Right atrium auricular region (tissue), 2 donors: ENCODE data around the gene SYP. TPM values are rescaled to one million over a fixed set of nuclear protein-coding genes. Genes with fewer than 3 reads are reported as not detected.

Experiments used
- DNase-seq: peaks from one replicate; pipeline ENCODE4 v3.0.0-alpha.2; 2019; ENCODE audit warnings: low spot score
- H3K27ac ChIP-seq, 2 donors: fragments of 200-600 bp; sonication (generic); 1 replicate in 1 of 2; 2 replicates in 1 of 2; pipeline ENCODE4 v1.5.1; 2016 to 2019
- H3K27me3 ChIP-seq, 2 donors: fragments of 200-600 bp; sonication (generic); one replicate each; pipeline versions ENCODE4 v1.5.1 to v1.6.0; 2017 to 2019
- H3K36me3 ChIP-seq: fragments of 200-600 bp; sonication (generic); one replicate; pipeline ENCODE4 v1.5.1; 2016
- H3K4me1 ChIP-seq, 2 donors: fragments of 200-600 bp; sonication (generic); one replicate each; pipeline versions ENCODE4 v1.5.1 to v1.6.0; 2017 to 2019
- H3K4me3 ChIP-seq, 2 donors: fragments of 200-600 bp; sonication (generic); 1 replicate in 1 of 2; 2 replicates in 1 of 2; pipeline ENCODE4 v1.5.1; 2017 to 2019; ENCODE audit warnings: mild to moderate bottlenecking in 1 of 2, moderate library complexity in 1 of 2
- H3K9me3 ChIP-seq, 2 donors: fragments of 200-600 bp; sonication (generic); one replicate each; pipeline ENCODE4 v1.5.1; 2019
- CTCF ChIP-seq, 2 donors: fragments of 200-600 bp; sonication (generic); IDR thresholded peaks; one replicate each; pipeline ENCODE4 v1.5.1; 2019; ENCODE audit warnings: antibody characterized with exemption in 2 of 2
- total RNA-seq, 2 donors: library from RNA; depleted of rRNA; stranded (reverse); fragments of >200 nt; gene quantifications; one replicate each; pipeline ENCODE4 v1.1.0, GENCODE V29; 2016

Gene SYP
- total RNA-seq, 2 donors from 2014 or later: 2.8 to 3.5 TPM

GRCh38 chrX:49233887-49234555 lies 34.0 kb upstream of the SYP start:
- H3K27ac ChIP-seq: no peak overlapping the region
- TF ChIP-seq CTCF (IDR thresholded peaks at IDR 0.05): no peak
- DNase-seq: no peak
- H3K27me3 ChIP-seq: no peaks in the 10 kb centered on the region
- no peaks in the 10 kb centered on the region for H3K9me3 ChIP-seq
- H3K36me3 ChIP-seq: no peaks in the 10 kb centered on the region
- H3K4me3 ChIP-seq: peak overlapping the region in 1 of 2 donors; percentile 29
- no peaks in the 10 kb centered on the region for H3K4me1 ChIP-seq

GRCh38 chrX:49233176-49233575 lies 33.2 kb upstream of the SYP start, which contains the start of gene CACNA1F:
CACNA1F (minus strand) TSS chrX:49233340; CDS start chrX:49233309, 31 bp downstream.
- DNase-seq: no peak
- no peaks in the 10 kb centered on the region for H3K4me1 ChIP-seq

GRCh38 chrX:49232525-49232924 lies 32.5 kb upstream of the SYP start:
- H3K36me3 ChIP-seq: no peaks in the 10 kb centered on the region
- DNase-seq: no peak
- H3K4me3 ChIP-seq: no peak overlapping the region
- no peak for TF ChIP-seq CTCF (IDR thresholded peaks at IDR 0.05)
- H3K27ac ChIP-seq: no peak overlapping the region
- H3K4me1 ChIP-seq: no peaks in the 10 kb centered on the region
- no peaks in the 10 kb centered on the region for H3K27me3 ChIP-seq
- H3K9me3 ChIP-seq: no peaks in the 10 kb centered on the region

More at GRCh38 chrX:49233176-49233575, 33.2 kb upstream of the SYP start, which contains the start of gene CACNA1F:
- H3K27me3 ChIP-seq: no peaks in the 10 kb centered on the region
- no peaks in the 10 kb centered on the region for H3K36me3 ChIP-seq
- peak within 1 kb of the TSS in 1 of 2 donors; percentile 29 for H3K4me3 ChIP-seq
- H3K9me3 ChIP-seq: no peaks in the 10 kb centered on the region
- no peak within 1 kb of the TSS for H3K27ac ChIP-seq
- no peak for TF ChIP-seq CTCF (IDR thresholded peaks at IDR 0.05)

GRCh38 chrX:49231333-49232000 lies 31.5 kb upstream of the SYP start:
- no peak for TF ChIP-seq CTCF (IDR thresholded peaks at IDR 0.05)
- Histone ChIP-seq H3K36me3 (no peaks in the 10 kb centered on the region), H3K4me1 (no peaks in the 10 kb centered on the region), H3K9me3 (peaks cover 0 to 5% of the 10 kb centered on the region in 2 donors), H3K4me3 (no peak overlapping the region), H3K27me3 (no peaks in the 10 kb centered on the region), H3K27ac (no peak overlapping the region)
- DNase-seq: no peak

- H3K27ac ChIP-seq: peak overlapping the region in 1 of 2 donors; percentile 38
- H3K4me1 ChIP-seq: no peaks in the 10 kb centered on the region
- no peaks in the 10 kb centered on the region for H3K27me3 ChIP-seq
- peaks cover 0 to 5% of the 10 kb centered on the region in 2 donors for H3K9me3 ChIP-seq
- no peaks in the 10 kb centered on the region for H3K36me3 ChIP-seq
- TF ChIP-seq CTCF (IDR thresholded peaks at IDR 0.05): peak in 1 of 2 donors; percentile 37
- H3K4me3 ChIP-seq: peak overlapping the region; percentile 19 to 38
- peak; percentile 66 for DNase-seq
Observed at GRCh38 chrX:49230500-49231232, 30.7 kb upstream of the SYP start.
